PC-3 (cell line): ENCODE results near the gene PRR15. TPM values are rescaled to one million over a fixed set of nuclear protein-coding genes. Genes with fewer than 3 reads are reported as not detected.
A peak's percentile ranks its signal among the peaks of the same experiment; 100 is the strongest.

Experiments used
- ATAC-seq: fragments of 200-7000 bp; cut with Tn5 transposase; 2 replicates; pipeline ENCODE4 v1.9.1; 2020; ENCODE audit warnings: mild to moderate bottlenecking, moderate library complexity
- BruUV-seq: library from RNA; stranded (reverse); fragments of 400-500 nt; replicated peaks from 2 replicates; lab custom pipeline; 2021; lab: Mats Ljungman, UMichigan
- CTCF ChIA-PET: fragments of 300-600 bp; sonication (Branson Sonifier 250); formaldehyde crosslinking; loops from one replicate; lab custom pipeline; 2022; ENCODE audit warnings: antibody characterized with exemption; lab: Charles Lee
- POLR2A ChIA-PET: fragments of 300-600 bp; sonication (Branson Sonifier 250); formaldehyde crosslinking; loops from one replicate; lab custom pipeline; 2022; ENCODE audit warnings: antibody characterized with exemption; ENCODE audit not compliant: unreplicated experiment; lab: Charles Lee
- DNase-seq: peaks from one replicate; pipeline ENCODE4 v3.0.0-alpha.2; 2015
- H2AFZ ChIP-seq: fragments of 300-600 bp; sonication (generic); 2 replicates; pipeline ENCODE4 v1.6.0; 2016; ENCODE audit warnings: antibody characterized with exemption, low read length
- H3F3A ChIP-seq: fragments of 300-600 bp; sonication (generic); one replicate; pipeline ENCODE4 v1.6.0; 2017; ENCODE audit warnings: antibody characterized with exemption, low read length, control low read depth, mild to moderate bottlenecking; ENCODE audit not compliant: unreplicated experiment
- H3K27ac ChIP-seq: fragments of 300-600 bp; sonication (generic); 2 replicates; pipeline ENCODE4 v1.5.1; 2016; ENCODE audit warnings: mild to moderate bottlenecking, low read length
- H3K27me3 ChIP-seq: fragments of 300-600 bp; sonication (generic); 2 replicates; pipeline ENCODE4 v1.6.1; 2016; ENCODE audit warnings: low read length, mixed read lengths
- H3K36me3 ChIP-seq: fragments of 300-600 bp; sonication (generic); 2 replicates; pipeline ENCODE4 v1.6.1; 2016; ENCODE audit warnings: low read depth, mixed run types, low read length, mixed read lengths
- H3K4me1 ChIP-seq: fragments of 300-600 bp; sonication (generic); 2 replicates; pipeline ENCODE4 v1.5.1; 2016; ENCODE audit warnings: low read length; ENCODE audit not compliant: insufficient read depth
- H3K4me2 ChIP-seq: fragments of 300-600 bp; sonication (generic); 2 replicates; pipeline ENCODE4 v1.6.0; 2016; ENCODE audit warnings: low read length
- H3K4me3 ChIP-seq: fragments of 300-600 bp; sonication (generic); 2 replicates; pipeline ENCODE4 v1.5.1; 2016; ENCODE audit warnings: mild to moderate bottlenecking, low read length, mixed read lengths
- H3K79me2 ChIP-seq: fragments of 300-600 bp; sonication (generic); 2 replicates; pipeline ENCODE4 v1.6.1; 2017; ENCODE audit warnings: low read length, mixed read lengths
- H3K9ac ChIP-seq: fragments of 300-600 bp; sonication (generic); 2 replicates; pipeline ENCODE4 v1.6.0; 2016; ENCODE audit warnings: mild to moderate bottlenecking, low read length
- H3K9me2 ChIP-seq: fragments of 300-600 bp; sonication (generic); replicated peaks from 2 replicates; pipeline ENCODE4 v1.6.1; 2016; ENCODE audit warnings: mixed run types, low read length, mixed read lengths
- H3K9me3 ChIP-seq: fragments of 300-600 bp; sonication (generic); 2 replicates; pipeline ENCODE4 v1.6.1; 2016; ENCODE audit warnings: low read length, mixed read lengths
- H4K20me1 ChIP-seq: fragments of 300-600 bp; sonication (generic); 2 replicates; pipeline ENCODE4 v1.6.1; 2016; ENCODE audit warnings: low read length, mixed read lengths
- EZH2 ChIP-seq: fragments of 300-600 bp; sonication (generic); IDR thresholded peaks from one replicate; pipeline ENCODE4 v1.6.1; 2017; ENCODE audit warnings: antibody characterized with exemption, mild to moderate bottlenecking, low read length; ENCODE audit not compliant: unreplicated experiment
- EZH2phosphoT487 ChIP-seq: fragments of 300-600 bp; sonication (generic); IDR thresholded peaks from 2 replicates; pipeline ENCODE4 v1.6.1; 2018; ENCODE audit warnings: mild to moderate bottlenecking, antibody characterized with exemption, low read length, borderline replicate concordance
- intact Hi-C: fragments of 100-400 bp; cut with micrococcal nuclease; formaldehyde crosslinking; loops from 2 replicates; pipeline ENCODE4 v1.9.0; 2023
- total RNA-seq: library from RNA; depleted of rRNA; stranded (reverse); fragments of >200 nt; gene quantifications from 2 replicates; pipeline ENCODE4 v1.2.3, GENCODE V29; 2014
- TF ChIP-seq, protein P1 (sequence below): fragments of 300-600 bp; sonication (generic); conservative IDR thresholded peaks from 2 replicates; pipeline ENCODE4 v1.5.1; 2017; ENCODE audit warnings: antibody characterized with exemption, low read depth, mild to moderate bottlenecking, low read length

PRR15 gene
- total RNA-seq, 1 experiment from 2014 or later = 23.4 TPM

DNA sequence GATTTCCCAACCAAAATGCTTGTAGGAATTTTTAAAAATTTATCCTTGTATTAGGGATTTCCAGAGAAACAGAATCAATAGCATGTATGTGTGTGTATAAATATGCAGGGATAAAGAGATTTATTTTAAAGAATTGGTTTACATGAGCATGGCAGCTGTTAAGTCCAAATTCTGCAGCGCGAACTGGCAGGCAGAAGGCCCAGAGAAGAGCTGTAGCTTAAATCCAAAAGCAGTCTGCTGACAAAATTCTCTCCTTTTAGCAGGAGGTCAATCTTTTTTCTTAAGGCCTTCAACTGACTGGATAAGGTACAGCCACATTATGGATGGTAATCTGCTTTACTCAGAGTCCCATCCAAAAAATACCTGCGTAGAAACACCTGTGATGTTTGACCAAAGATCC lies 42.0 kb downstream of the PRR15 start:
- intact Hi-C loops = loop anchor here (5.0 to 10.0 kb wide), 4 partner anchors 153 to 681 kb away; partner anchors contain the start of genes CHN2 and CPVL
- Histone ChIP-seq H3K9ac (peak overlapping the region; percentile 63), H3K9me2 (no peaks in the 10 kb centered on the region), H3K36me3 (no peaks in the 10 kb centered on the region), H3F3A (peaks cover 6% of the 10 kb centered on the region), H2AFZ (peak overlapping the region; percentile 62; the same call in 1 of the 2 replicates), H3K9me3 (no peaks in the 10 kb centered on the region), H3K4me2 (peak overlapping the region; percentile 80), H3K27me3 (no peaks in the 10 kb centered on the region), H4K20me1 (no peaks in the 10 kb centered on the region), H3K4me1 (peaks cover 51% of the 10 kb centered on the region), H3K79me2 (no peaks in the 10 kb centered on the region), H3K4me3 (peak overlapping the region; percentile 48; the same call in 1 of the 2 replicates), H3K27ac (peak overlapping the region; percentile 94)
- DNase-seq = no peak
- ChIA-PET CTCF (interaction anchor here (0.5 kb wide), 1 partner anchor 199 kb away, joined by 4 read pairs; no protein-coding TSS in a partner anchor), POLR2A (interaction anchor here (0.7 kb wide), 1 partner anchor 15 kb away, joined by 4 read pairs; no protein-coding TSS in a partner anchor)
- BruUV-seq = TSS peak; percentile 31
- TF ChIP-seq EZH2phosphoT487 (no peak), EZH2 (no peak)
- TF ChIP-seq, protein P1, sequence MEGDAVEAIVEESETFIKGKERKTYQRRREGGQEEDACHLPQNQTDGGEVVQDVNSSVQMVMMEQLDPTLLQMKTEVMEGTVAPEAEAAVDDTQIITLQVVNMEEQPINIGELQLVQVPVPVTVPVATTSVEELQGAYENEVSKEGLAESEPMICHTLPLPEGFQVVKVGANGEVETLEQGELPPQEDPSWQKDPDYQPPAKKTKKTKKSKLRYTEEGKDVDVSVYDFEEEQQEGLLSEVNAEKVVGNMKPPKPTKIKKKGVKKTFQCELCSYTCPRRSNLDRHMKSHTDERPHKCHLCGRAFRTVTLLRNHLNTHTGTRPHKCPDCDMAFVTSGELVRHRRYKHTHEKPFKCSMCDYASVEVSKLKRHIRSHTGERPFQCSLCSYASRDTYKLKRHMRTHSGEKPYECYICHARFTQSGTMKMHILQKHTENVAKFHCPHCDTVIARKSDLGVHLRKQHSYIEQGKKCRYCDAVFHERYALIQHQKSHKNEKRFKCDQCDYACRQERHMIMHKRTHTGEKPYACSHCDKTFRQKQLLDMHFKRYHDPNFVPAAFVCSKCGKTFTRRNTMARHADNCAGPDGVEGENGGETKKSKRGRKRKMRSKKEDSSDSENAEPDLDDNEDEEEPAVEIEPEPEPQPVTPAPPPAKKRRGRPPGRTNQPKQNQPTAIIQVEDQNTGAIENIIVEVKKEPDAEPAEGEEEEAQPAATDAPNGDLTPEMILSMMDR = no peak
- ATAC-seq = no peak

DNA sequence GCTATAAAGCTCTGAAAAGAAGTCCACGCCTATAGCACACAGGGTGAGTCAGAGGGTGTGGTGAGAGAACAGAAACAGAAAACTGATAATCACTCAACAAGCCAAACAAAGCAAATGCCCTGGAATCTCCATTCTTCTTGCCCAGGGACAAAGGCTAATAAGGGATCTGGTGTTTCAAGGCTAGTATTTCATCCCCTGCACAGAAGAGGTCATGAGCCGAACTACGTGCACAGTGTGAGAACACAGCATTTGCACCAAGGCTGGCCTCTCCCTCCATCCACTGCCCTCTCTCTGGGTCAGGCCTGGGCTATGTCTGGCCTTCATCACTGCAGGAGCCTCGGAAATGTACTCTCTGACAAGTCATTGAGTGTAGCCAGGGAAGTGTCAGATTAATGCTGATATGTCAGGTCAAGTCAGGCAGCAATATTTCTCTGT lies 42.7 kb downstream of the PRR15 start:
- H3K4me2 ChIP-seq = peak overlapping the region; percentile 80
- TF ChIP-seq EZH2phosphoT487 = no peak
- TF ChIP-seq, protein P1 = no peak
- TF ChIP-seq EZH2 = no peak
- H3K9me2 ChIP-seq = no peaks in the 10 kb centered on the region
- intact Hi-C loops = loop anchor here (5.0 to 10.0 kb wide), 4 partner anchors 154 to 682 kb away; partner anchors contain the start of genes CHN2 and CPVL
- H3K9me3 ChIP-seq = no peaks in the 10 kb centered on the region
- ChIA-PET POLR2A (no interaction called here), CTCF (interaction anchor here (0.5 to 0.6 kb wide), 2 partner anchors 199 to 782 kb away, joined by 3 to 4 read pairs; no protein-coding TSS in a partner anchor)
- no peaks in the 10 kb centered on the region for H3K27me3 ChIP-seq
- H3F3A ChIP-seq = peaks cover 6% of the 10 kb centered on the region
- ATAC-seq (peak; percentile 75), DNase-seq (peak; percentile 84)
- no peaks in the 10 kb centered on the region for H3K79me2 ChIP-seq
- H3K4me3 ChIP-seq = peak overlapping the region; percentile 48; the same call in 1 of the 2 replicates
- H4K20me1 ChIP-seq = no peaks in the 10 kb centered on the region
- H3K9ac ChIP-seq = peak overlapping the region; percentile 63
- H3K4me1 ChIP-seq = peaks cover 51% of the 10 kb centered on the region
- peak overlapping the region; percentile 94 for H3K27ac ChIP-seq
- no peaks in the 10 kb centered on the region for H3K36me3 ChIP-seq
- BruUV-seq = TSS peak; percentile 85
- H2AFZ ChIP-seq = peak overlapping the region; percentile 62

DNA sequence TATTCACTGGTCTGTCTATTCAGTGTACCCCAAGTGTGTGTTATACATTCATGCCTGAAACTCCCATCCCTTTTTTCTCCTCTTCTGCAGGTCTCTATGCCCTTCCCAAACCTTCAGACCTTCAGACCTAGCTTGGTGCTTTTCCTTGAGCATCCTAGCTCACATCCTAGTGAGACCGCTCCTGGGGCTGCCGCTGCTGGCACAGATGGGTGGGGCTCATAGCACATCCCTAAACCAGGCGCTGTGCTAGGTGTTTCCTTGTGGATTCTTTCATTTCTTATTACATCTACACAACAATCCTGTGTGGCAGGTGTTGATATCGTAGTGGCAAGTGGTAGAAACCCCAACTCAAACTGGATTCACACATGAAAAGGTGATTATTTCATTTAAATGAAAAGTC lies 43.2 kb downstream of the PRR15 start:
- TF ChIP-seq EZH2phosphoT487 (no peak), EZH2 (no peak)
- TF ChIP-seq, protein P1 = no peak
- CTCF ChIA-PET = no interaction called here
- peak overlapping the region; percentile 94 for H3K27ac ChIP-seq
- peak overlapping the region; percentile 63 for H3K9ac ChIP-seq
- no peak for DNase-seq
- intact Hi-C loops = loop anchor here (5.0 to 10.0 kb wide), 4 partner anchors 155 to 682 kb away; partner anchors contain the start of genes CHN2 and CPVL
- no peaks in the 10 kb centered on the region for H3K27me3 ChIP-seq
- H3K4me2 ChIP-seq = peak overlapping the region; percentile 80
- peaks cover 51% of the 10 kb centered on the region for H3K4me1 ChIP-seq
- peaks cover 6% of the 10 kb centered on the region for H3F3A ChIP-seq
- BruUV-seq = no TSS peak
- H3K79me2 ChIP-seq = no peaks in the 10 kb centered on the region
- no peaks in the 10 kb centered on the region for H3K9me3 ChIP-seq
- H3K36me3 ChIP-seq = no peaks in the 10 kb centered on the region
- H3K4me3 ChIP-seq = peak overlapping the region; percentile 48; the same call in 1 of the 2 replicates
- POLR2A ChIA-PET = no interaction called here
- H2AFZ ChIP-seq = peak overlapping the region; percentile 62; the same call in 1 of the 2 replicates
- H3K9me2 ChIP-seq = no peaks in the 10 kb centered on the region
- ATAC-seq = no peak
- no peaks in the 10 kb centered on the region for H4K20me1 ChIP-seq
